Keratinocyte (primary cell): ENCODE measurements around the gene SRGAP3. TPM values are rescaled to one million over a fixed set of nuclear protein-coding genes. Genes with fewer than 3 reads are reported as not detected.
A peak's percentile ranks its signal among the peaks of the same experiment; 100 is the strongest.

Source experiments
- DNase-seq: peaks from one replicate; pipeline ENCODE4 v3.0.0-alpha.2; 2011; ENCODE audit warnings: low read depth, missing footprints, low spot score
- FAIRE-seq: peaks from 2 replicates; lab custom pipeline; 2011; peaks lifted over from hg19 to GRCh38; lab: Jason Lieb, UNC
- H2AFZ ChIP-seq: 2 replicates; pipeline ENCODE4 v1.6.0; 2012; ENCODE audit warnings: low read length, control low read depth, inconsistent platforms; ENCODE audit not compliant: control insufficient read depth
- H3K27ac ChIP-seq: 2 replicates; pipeline ENCODE4 v1.5.1; 2011; ENCODE audit warnings: low read length; ENCODE audit not compliant: control insufficient read depth, insufficient read depth
- H3K27me3 ChIP-seq: 3 replicates; pipeline ENCODE4 v1.6.0; 2011; ENCODE audit warnings: low read length; ENCODE audit not compliant: control insufficient read depth, insufficient read depth; ENCODE audit errors: extremely low read depth
- H3K36me3 ChIP-seq, 2 experiments: 2 replicates in 1 of 2; 3 replicates in 1 of 2; pipeline ENCODE4 v1.5.1; 2011; ENCODE audit warnings: low read length in 2 of 2, mild to moderate bottlenecking in 1 of 2; ENCODE audit not compliant: control insufficient read depth in 2 of 2, insufficient read depth in 2 of 2; ENCODE audit errors: extremely low read depth in 1 of 2
- H3K4me1 ChIP-seq: 3 replicates; pipeline ENCODE4 v1.5.1; 2011; ENCODE audit warnings: low read length; ENCODE audit not compliant: control insufficient read depth, insufficient read depth; ENCODE audit errors: extremely low read depth
- H3K4me2 ChIP-seq: 3 replicates; pipeline ENCODE4 v1.6.0; 2011; ENCODE audit warnings: low read depth, low read length; ENCODE audit not compliant: control insufficient read depth, insufficient read depth; ENCODE audit errors: extremely low read depth
- H3K4me3 ChIP-seq, 3 experiments: fragments of 200-600 bp in 1 of 3; sonication (generic) in 1 of 3; 2 replicates in 2 of 3; 3 replicates in 1 of 3; pipeline ENCODE4 v1.5.1; 2011 to 2016; ENCODE audit warnings: low read length in 3 of 3, mild to moderate bottlenecking in 3 of 3, control low read depth in 2 of 3, inconsistent platforms in 1 of 3, low read depth in 1 of 3, mixed read lengths in 1 of 3, mixed run types in 1 of 3, moderate library complexity in 1 of 3; ENCODE audit not compliant: control insufficient read depth in 2 of 3, insufficient read depth in 2 of 3; ENCODE audit errors: extremely low read depth in 1 of 3
- H3K79me2 ChIP-seq: 2 replicates; pipeline ENCODE4 v1.6.0; 2012; ENCODE audit warnings: low read length; ENCODE audit not compliant: control insufficient read depth, insufficient read depth
- H3K9ac ChIP-seq: 3 replicates; pipeline ENCODE4 v1.6.0; 2011; ENCODE audit warnings: low read length; ENCODE audit not compliant: control insufficient read depth, insufficient read depth; ENCODE audit errors: extremely low read depth
- H3K9me1 ChIP-seq: 3 replicates; pipeline ENCODE4 v1.6.0; 2011; ENCODE audit warnings: low read length; ENCODE audit not compliant: control insufficient read depth, insufficient read depth; ENCODE audit errors: extremely low read depth
- H3K9me3 ChIP-seq: 2 replicates; pipeline ENCODE4 v1.5.1; 2012; ENCODE audit warnings: low read depth, low read length; ENCODE audit not compliant: control insufficient read depth
- H4K20me1 ChIP-seq: 3 replicates; pipeline ENCODE4 v1.6.0; 2011; ENCODE audit warnings: low read length; ENCODE audit not compliant: control insufficient read depth, insufficient read depth; ENCODE audit errors: extremely low read depth
- CTCF ChIP-seq, 3 experiments: IDR thresholded peaks in 1 of 3; conservative IDR thresholded peaks in 1 of 3; optimal IDR thresholded peaks in 1 of 3; 2 replicates in 2 of 3; 3 replicates in 1 of 3; pipeline versions ENCODE3 to v1.5.1; 2011; ENCODE audit warnings: low read length in 3 of 3, mild to moderate bottlenecking in 3 of 3, moderate library complexity in 2 of 3, control low read depth in 1 of 3, inconsistent platforms in 1 of 3; ENCODE audit not compliant: insufficient read depth in 2 of 3; ENCODE audit errors: extremely low read depth in 1 of 3
- EZH2 ChIP-seq: IDR thresholded peaks from one replicate; pipeline ENCODE4 v1.6.1; 2012; ENCODE audit warnings: inconsistent platforms, mild to moderate bottlenecking, low read length, moderate library complexity
- dilution Hi-C: fragments of 300-500 bp; cut with MboI; formaldehyde crosslinking; loops from one replicate; pipeline ENCODE4 v1.7.0; 2020; ENCODE audit warnings: low sequenced_read_pairs; ENCODE audit not compliant: extremely low pct_ligation_motif_present
- polyA plus RNA-seq, 5 experiments: library from polyadenylated mRNA; depleted of rRNA in 3 of 5; stranded (reverse) in 3 of 5; stranded (forward) in 1 of 5; unstranded in 1 of 5; fragments of >200 nt; gene quantifications; 1 replicate in 1 of 5; 2 replicates in 3 of 5; 3 replicates in 1 of 5; pipeline versions ENCODE4 v1.2.1 to v1.2.3, GENCODE V29; 2011 to 2012; ENCODE audit warnings: missing spikeins in 2 of 5, low read depth in 1 of 5, low replicate concordance in 1 of 5

SRGAP3 gene
- polyA plus RNA-seq, 1 donor (not counting 4 experiments of a cell fraction or from before 2014, with no cell fraction given): 7.2 TPM

DNA sequence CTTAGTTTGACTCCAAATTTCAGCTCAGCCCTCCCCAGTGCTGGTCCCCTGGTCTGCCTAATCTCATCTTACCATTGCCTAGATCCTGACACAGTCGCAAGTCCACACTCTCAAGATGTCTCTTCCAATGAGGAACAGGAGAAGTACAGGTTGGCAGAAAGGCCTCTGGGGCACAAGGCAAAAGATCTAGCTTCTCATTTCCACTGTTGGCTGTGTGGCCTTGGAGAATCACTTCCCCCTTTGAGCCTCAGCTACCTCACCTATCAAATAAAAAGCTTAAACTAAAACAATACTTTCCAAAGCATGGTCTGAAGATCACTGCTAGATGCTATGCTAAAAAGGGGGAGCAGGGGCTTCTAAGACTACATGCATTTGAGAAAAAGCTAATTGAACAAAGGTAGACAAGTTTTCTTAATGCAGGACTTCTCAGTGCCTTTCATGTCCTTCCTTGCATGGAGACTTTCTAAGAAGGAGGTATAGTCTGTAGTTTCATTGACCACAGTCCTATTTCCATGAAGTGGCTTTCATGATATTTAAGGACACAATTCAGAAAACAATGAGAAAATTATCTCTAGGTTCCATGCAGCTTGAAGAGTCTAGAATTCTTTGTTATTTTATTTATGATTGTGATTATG lies 168.1 kb downstream of the SRGAP3 start:
- Histone ChIP-seq H3K27me3 (no peaks in the 10 kb centered on the region), H3K4me1 (peaks cover 18% of the 10 kb centered on the region), H3K4me3 (no peak overlapping the region), H3K9ac (no peak overlapping the region), H2AFZ (no peak overlapping the region), H3K9me3 (no peaks in the 10 kb centered on the region), H3K9me1 (peaks cover 3% of the 10 kb centered on the region), H3K36me3 (peaks cover 0 to 2% of the 10 kb centered on the region in 2 experiments), H3K79me2 (no peaks in the 10 kb centered on the region), H3K27ac (peak overlapping the region; percentile 79), H3K4me2 (no peak overlapping the region), H4K20me1 (no peaks in the 10 kb centered on the region)
- DNase-seq (no peak), FAIRE-seq (no peak)
- dilution Hi-C loops: no loop called here
- TF ChIP-seq CTCF (optimal IDR thresholded peaks at IDR 0.05 in 1 of 3, IDR thresholded peaks at IDR 0.05 in 1 of 3, conservative IDR thresholded peaks at IDR 0.05 in 1 of 3; ENCODE audit: extremely low read depth in 1 of 3, insufficient read depth in 2 of 3, low read length in 3 of 3) (no peak), EZH2 (no peak)

DNA sequence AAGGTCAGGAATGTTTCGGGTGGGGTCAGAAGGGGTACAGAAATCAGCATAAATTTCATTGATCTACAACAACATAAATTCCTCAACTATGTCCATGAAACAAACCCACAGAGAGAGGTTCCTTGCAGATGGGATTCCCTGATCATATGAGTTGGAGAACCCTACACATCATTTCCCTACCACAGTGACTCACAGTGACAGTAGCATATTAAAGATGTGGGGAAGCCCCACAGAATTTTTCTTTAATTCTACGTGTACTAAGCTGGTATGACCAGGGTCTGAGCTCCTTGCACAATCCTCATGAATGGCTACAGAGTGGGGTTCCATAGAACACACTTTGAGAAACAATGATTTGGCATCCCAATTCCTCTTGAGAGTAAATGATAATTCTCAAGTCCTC lies 169.3 kb downstream of the SRGAP3 start:
- Histone ChIP-seq H3K27ac (peak overlapping the region; percentile 86), H3K36me3 (peaks cover 0 to 2% of the 10 kb centered on the region in 2 experiments), H3K79me2 (no peaks in the 10 kb centered on the region), H3K4me1 (peaks cover 18% of the 10 kb centered on the region), H2AFZ (no peak overlapping the region), H3K9me1 (peaks cover 3% of the 10 kb centered on the region), H4K20me1 (no peaks in the 10 kb centered on the region), H3K4me2 (peak overlapping the region; percentile 49), H3K9ac (peak overlapping the region; percentile 19), H3K4me3 (no peak overlapping the region), H3K9me3 (no peaks in the 10 kb centered on the region), H3K27me3 (no peaks in the 10 kb centered on the region)
- FAIRE-seq (peak; percentile 63), DNase-seq (peak; percentile 33)
- TF ChIP-seq CTCF (optimal IDR thresholded peaks at IDR 0.05 in 1 of 3, IDR thresholded peaks at IDR 0.05 in 1 of 3, conservative IDR thresholded peaks at IDR 0.05 in 1 of 3; ENCODE audit: extremely low read depth in 1 of 3, insufficient read depth in 2 of 3, low read length in 3 of 3): no peak
- TF ChIP-seq EZH2: no peak
- dilution Hi-C loops: no loop called here
